GM18507 (cell line): Measurements from ENCODE around the gene ZNG1B.
"Not testable (repeated sequence)": the region's sequence is repeated elsewhere in the genome, so short reads cannot be mapped to it uniquely, and the experiment has no call there.

ENCODE experiments used
- DNase-seq: peaks from one replicate; pipeline ENCODE4 v3.0.0; 2011; ENCODE audit warnings: low read depth; ENCODE audit not compliant: insufficient read length; ENCODE audit errors: extremely low spot score
- FAIRE-seq: peaks from 2 replicates; lab custom pipeline; 2011; peaks lifted over from hg19 to GRCh38; lab: Jason Lieb, UNC

The ZNG1B gene

DNA sequence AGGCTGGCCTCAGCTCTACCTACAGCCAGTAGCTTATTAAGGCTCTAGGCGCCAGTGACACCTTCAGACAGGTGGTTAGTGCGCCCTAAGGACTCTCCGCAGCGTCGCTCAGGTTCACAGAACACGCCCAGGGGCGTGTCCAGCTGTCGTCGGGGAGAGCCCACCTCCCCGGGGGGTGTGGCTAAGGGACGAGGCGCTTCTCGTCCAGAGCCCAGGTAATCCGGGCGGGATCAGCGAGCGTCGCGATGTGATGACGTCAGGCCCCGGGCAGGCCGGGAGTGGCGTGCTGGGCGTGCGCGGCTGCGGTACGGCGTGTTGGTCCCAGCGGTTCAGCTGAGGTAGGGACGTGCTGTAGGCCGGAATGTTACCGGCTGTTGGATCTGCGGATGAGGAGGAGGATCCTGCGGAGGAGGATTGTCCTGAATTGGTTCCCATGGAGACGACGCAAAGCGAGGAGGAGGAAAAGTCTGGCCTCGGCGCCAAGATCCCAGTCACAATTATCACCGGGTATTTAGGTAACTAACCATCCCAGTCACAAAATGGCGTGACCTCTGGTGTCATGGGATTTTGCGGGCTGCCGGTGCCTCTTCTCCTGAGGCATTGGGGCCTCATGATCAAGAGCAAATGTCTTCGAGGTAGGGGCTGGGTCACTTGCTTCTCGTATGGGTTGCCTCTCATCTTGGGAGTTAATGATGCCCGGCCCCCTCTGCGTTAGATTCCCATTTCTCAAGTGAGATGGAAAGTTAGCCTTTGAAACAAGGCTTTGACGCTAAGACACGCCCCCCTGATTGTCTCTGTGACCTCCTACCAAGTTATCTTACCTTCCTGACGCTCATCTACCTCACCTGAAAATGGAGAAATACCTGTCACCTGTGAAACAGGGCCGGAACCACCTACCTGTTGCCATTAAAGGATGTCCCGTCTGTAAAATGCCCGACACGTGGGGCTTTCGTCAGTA, at the start of gene ZNG1B:
Gene ZNG1B, plus strand, starts transcription at position 184 of the 958 bp plus-strand sequence. Its CDS starts 178 bp downstream, at position 362.
- not testable (repeated sequence) for DNase-seq
- peak; percentile 63 for FAIRE-seq

DNA sequence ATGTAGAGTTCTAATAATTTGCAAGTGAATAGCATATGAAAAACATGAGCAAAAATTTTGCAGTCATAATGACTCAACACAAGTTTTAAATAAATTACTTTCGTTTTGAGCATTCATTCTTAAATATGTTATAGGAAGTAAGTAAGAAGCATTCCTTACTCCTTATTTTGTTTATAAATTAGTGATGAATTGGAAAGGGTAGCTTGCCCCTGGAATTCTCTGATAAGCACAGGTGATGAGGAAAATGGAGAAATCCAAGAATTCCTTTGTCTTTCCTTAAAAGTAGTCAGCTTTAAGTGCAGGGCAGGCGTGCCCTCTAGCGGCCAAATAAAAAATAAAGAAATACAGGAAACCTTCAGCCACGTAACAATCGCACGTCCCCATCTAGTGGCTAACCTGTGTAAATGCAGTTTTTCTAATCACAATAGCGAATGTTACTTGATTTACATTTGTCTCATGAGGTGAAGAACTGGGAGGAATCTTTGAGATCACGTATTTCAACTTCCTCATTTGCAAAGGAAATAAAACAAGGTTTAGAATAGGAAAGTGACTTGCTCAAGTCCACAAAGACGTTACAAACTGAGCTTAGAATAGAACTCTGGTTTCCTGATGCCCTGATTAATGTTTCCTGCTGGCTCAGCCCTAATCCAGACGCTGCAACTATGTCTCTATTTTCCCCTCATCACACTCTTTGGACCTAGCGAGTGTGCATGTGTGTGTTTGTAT, 47.2 kb upstream of the ZNG1B start:
- peak; percentile 81 for FAIRE-seq
- DNase-seq: peak; percentile 35

DNA sequence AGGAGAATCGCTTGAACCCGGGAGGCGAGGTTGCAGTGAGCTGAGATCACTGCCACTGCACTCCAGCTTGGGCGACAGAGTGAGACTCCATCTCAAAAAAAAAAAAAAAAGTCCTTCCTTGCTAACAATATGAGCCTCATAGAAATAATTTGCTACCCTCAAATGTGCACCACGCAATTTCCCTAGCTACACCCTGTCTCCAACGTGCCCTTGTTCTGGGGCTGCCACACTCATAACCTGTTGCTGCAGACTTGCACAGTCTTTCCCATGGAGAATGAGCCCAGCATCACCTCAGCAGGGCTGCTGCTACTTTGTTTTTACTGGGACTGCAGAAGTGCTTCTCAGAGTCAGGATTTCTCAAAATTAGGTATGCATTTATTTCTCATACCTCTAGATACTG, 46.4 kb upstream of the ZNG1B start:
- no peak for FAIRE-seq
- DNase-seq: no peak

DNA sequence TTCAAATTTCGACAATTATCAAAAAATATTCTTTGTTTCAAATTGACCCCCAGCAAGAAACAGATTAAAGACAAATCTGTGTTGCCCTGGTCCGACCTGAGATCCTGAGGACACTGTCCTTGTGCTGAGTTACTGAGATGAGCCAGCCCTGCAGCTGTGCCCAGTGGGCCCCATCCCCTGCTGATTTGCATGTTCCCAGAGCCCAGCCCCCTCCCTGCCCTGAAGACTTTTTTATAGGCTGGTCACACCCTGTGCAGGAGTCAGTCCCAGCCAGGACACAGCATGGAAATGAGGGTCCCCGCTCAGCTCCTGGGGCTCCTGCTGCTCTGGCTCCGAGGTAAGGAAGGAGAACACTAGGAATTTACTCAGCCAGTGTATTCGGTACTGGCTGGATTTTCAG, 31.4 kb upstream of the ZNG1B start:
- no peak for FAIRE-seq

DNA sequence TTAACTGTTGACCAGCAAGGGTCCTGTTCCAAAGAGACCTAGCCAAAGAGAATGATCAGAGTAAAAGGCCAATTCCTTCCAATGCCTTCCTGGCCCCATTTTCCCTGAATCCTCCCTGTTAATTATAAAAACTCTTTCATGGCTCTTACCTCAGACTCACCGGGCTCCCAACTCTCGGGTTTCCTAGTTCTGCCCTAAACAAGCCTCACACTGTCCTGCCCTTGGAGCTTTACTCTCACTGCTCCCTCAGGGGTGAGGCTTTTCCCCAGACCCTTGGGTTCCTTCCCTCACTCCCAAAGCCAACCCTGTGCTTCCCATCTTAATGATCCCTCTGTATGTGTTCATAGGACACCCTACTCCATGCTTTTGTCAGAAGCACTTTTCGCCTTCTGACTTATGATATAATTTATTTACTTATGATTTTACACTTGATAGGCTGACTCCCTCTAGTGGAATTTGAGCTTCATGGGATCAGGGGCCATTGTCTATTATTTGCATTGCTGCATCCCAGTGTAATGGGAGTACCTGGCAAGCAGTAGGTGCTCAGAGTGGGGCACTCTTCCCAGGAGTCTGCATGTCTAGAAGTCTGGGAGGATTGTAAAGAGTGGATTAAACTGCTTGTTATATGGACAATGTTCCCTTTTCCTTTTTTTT, 29.9 kb upstream of the ZNG1B start:
- no peak for FAIRE-seq
- DNase-seq: no peak

More for the DNA sequence above, 31.4 kb upstream of the ZNG1B start:
- no peak for DNase-seq

DNA sequence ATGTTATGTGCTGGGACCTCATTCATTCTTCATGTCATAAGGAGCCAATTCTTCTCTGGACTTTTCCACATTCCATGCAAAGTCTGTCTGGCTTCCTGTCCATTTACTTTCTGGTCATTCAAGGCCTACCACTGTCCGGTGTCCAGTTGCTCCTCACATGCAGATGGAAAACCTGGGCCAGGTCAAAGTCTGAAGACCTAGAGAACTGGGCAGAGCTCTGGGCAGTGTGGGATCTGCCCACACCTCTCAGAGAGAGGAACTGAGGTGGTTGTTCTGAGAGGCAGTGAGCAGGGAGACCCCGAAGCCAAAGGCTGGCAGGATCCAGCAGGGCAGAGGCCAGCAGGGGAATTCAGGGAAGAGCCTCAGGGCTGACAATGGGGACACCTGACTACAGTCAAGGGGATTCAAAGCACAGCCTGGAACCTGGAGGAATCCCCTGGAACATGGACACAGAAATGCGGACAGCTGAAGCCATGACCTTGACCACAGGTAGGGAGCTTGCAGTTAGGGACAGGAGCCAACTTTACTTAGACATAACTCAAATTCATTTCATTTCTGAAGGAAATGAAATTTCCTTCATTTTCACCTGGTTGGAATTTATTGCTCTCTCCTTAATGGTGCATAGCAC, 25.7 kb upstream of the ZNG1B start:
- not testable (repeated sequence) for DNase-seq, FAIRE-seq

DNA sequence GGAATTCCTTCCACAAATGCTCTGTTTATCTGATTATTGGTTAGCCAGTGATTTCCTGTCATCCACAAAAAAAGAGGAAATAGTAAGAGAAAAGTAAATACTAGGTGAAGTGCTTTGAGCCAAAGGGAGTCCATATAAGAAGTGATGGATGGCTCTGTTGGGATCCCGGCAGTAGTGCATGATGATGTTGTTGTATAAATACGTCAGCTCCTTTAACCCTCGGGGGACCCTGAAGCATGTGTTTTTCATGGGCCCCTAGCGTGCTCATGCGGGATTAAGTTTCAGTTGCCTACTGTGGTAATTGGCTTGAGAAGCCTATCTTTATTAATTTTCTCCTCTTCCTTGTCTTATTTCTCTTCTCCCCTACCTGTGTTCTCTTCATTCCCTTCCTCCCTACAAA, 24.7 kb upstream of the ZNG1B start:
- FAIRE-seq, DNase-seq: not testable (repeated sequence)

DNA sequence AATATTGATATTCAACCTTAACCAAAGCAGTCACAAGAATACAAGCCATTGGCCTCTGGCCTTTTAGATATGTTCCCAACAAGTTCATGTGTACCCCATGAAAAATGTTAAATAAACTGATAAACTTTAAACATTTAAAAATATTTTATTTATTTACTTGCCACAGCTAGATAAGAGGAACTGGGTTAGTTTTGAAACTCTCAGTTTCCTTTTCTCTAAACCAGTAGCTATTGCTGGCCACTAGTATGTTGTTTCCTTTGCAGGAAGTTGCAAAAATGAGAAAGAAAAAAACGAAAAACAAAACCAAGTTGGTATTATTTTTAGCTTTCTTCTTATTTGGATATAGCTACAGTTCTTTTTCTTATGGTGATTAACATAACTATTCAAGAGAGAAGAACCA, 5.7 kb upstream of the ZNG1B start:
- FAIRE-seq: not testable (repeated sequence)

DNA sequence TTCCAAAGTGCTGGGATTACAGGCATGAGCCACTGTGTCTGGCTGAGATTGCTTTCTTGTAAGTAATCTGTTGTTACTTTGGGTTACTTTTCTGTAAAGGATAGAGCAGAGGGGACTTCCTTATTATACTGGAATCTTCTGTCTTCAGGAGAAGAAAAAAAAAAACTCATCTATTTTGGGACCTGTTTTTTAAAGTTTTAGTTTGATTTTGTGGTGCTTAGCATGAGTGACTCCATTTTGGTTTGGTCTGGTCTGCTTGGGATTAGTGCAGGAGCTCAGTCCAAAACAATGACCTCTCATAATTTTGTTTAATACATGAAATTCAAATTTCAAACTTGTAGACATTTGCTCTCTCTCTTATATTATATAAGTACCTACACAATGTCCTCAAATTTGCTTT, 4.0 kb upstream of the ZNG1B start:
- DNase-seq, FAIRE-seq: not testable (repeated sequence)

More for the DNA sequence above, 5.7 kb upstream of the ZNG1B start:
- DNase-seq: not testable (repeated sequence)

DNA sequence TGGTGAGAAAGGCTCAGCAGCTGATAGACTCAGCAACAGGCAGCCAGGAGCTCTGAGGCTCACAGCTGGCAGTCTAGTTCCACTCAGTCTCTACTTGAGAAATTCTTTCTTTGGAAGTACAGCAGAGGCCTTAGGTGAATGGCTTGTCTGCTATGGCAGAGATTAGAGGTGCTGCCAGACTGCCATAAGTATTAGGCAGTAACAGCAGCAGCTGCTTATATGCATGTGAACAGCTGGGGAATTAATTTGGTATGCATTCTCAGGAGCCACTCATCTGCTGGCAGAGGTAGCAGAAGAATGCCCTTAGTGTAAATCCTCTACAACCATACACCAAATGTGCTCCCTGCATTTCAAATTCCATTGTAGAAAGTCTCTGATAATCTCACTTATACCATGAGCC, 28.3 kb downstream of the ZNG1B start:
- FAIRE-seq, DNase-seq: not testable (repeated sequence)

DNA sequence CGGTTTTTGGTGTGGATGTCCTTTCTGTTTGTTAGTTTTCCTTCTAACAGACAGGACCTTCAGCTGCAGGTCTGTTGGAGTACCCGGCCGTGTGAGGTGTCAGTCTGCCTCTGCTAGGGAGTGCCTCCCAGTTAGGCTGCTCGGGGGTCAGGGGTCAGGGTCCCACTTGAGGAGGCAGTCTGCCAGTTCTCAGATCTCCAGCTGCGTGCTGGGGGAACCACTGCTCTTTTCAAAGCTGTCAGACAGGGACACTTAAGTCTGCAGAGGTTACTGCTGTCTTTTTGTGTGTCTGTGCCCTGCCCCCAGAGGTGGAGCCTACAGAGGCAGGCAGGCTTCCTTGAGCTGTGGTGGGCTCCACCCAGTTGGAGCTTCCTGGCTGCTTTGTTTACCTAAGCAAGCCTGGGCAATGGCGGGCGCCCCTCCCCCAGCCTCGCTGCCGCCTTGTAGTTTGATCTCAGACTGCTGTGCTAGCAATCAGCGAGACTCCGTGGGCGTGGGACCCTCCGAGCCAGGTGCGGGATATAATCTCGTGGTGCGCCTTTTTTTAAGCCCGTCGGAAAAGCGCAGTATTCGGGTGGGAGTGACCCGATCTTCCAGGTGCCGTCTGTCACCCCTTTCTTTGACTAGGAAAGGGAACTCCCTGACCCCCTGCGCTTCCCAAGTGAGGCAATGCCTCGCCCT, 39.3 kb downstream of the ZNG1B start:
- DNase-seq, FAIRE-seq: not testable (repeated sequence)

DNA sequence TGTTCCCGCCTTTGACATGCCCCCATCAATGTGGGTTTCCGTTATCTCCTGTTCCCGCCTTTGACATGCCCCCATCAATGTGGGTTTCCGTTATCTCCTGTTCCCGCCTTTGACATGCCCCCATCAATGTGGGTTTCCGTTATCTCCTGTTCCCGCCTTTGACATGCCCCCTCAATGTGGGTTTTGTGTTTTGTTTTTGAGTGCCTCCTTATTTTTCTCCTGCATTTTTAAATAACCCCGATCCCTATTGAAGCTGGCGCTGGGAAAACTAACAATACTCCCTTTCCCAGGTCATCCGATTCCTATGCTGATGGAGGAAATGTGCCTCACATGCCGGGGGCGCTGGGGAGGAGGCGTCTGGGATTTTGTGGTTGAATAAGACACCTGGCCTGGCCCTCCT, 59.0 kb downstream of the ZNG1B start:
- FAIRE-seq, DNase-seq: not testable (repeated sequence)

DNA sequence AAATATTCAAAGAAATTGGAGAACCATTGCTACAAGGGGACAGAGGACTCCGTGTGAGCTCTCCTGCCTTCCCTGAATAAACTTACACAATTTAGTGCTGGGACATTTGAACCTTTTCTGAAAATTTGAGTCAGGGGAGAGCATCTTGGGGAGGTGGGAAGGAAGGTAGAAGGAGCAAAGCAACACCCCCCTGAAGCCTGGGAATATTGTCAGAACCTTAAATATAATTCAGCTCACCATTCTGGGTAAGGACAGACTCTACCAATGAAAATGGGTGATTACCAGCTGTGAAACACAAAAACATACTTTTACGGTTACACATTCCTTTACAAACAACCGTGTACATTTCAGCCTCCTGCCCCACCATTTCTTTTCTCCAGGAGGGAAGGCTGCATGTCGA, 60.9 kb downstream of the ZNG1B start, which contains the start of gene FOXD4L1:
Gene FOXD4L1, plus strand, starts transcription at position 301 of the 400 bp plus-strand sequence. CDS start 592 bp downstream, outside the sequence.
- FAIRE-seq, DNase-seq: not testable (repeated sequence)

DNA sequence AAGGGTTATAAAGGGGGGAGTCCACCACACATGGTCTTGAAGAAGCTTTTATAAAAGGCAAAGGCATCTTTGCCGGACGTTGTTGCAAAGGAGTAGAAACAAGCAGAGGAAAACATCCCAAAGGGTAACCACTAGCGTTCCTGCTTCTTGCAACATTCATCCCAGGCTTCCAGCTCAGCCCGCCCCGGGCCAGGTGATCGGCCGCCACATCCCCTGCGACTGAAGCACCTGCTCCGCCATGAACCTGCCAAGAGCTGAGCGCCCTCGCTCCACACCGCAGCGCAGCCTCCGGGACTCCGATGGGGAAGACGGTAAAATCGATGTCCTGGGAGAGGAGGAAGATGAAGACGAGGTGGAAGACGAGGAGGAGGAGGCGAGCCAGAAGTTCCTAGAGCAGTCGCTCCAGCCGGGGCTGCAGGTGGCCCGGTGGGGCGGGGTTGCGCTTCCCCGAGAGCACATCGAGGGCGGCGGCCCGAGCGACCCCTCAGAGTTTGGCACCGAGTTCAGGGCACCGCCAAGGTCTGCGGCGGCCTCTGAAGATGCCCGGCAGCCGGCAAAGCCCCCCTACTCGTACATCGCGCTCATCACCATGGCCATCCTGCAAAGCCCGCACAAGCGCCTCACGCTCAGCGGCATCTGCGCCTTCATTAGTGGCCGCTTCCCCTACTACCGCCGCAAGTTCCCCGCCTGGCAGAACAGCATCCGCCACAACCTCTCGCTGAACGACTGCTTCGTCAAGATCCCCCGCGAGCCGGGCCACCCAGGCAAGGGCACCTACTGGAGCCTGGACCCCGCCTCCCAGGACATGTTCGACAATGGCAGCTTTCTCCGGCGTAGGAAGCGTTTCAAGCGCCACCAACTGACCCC, 61.8 kb downstream of the ZNG1B start:
- FAIRE-seq, DNase-seq: not testable (repeated sequence)

DNA sequence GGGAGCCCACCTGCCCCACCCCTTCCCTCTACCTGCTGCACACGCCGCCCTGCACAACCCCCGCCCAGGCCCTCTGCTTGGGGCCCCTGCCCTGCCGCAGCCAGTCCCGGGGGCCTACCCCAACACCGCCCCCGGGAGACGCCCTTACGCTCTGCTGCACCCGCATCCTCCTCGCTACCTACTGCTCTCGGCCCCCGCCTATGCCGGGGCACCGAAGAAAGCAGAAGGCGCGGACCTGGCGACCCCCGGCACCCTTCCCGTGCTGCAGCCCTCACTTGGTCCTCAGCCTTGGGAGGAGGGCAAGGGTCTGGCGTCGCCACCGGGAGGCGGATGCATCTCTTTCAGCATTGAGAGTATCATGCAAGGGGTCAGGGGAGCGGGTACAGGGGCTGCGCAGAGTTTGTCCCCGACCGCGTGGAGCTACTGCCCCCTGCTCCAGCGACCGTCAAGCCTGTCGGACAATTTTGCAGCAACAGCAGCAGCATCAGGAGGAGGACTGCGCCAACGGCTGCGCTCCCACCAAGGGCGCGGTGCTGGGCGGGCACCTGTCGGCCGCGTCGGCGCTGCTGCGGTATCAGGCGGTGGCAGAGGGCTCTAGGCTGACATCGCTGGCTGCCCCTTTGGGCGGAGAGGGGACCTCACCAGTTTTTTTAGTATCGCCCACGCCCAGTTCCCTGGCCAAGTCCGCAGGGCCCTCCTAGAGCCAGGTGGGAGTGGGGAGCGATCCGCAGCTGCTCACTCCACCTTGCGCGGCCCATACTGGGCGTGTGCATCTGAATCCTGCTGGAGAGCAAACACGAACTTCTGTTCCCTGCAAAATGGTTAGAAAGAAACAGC, 62.6 kb downstream of the ZNG1B start:
- not testable (repeated sequence) for DNase-seq, FAIRE-seq

DNA sequence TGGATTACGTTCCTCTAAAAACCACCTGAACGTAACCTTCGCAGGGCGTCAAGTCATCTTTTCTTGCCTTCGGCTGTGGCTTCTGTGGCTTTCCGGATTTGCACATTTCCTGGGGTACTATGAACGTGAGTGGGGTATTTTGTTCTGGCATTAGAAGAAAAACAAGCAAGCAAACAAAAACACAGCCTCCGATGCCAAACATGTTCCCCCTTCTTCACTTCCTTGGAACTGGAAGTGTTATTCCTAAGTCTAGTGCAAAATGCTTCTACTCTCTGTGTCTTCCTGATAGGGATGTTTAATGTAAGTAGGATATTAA, 63.2 kb downstream of the ZNG1B start:
- not testable (repeated sequence) for FAIRE-seq, DNase-seq
